GM19238 (cell line): ENCODE results near the gene ZG16.
"Not testable (repeated sequence)": the region's sequence is repeated elsewhere in the genome, so short reads cannot be mapped to it uniquely, and the experiment has no call there.

ENCODE experiments used
- DNase-seq: peaks from one replicate; pipeline ENCODE4 v3.0.0; 2011; ENCODE audit warnings: low spot score; ENCODE audit not compliant: insufficient read length

The ZG16 gene

GRCh38 chr16:29784157-29784556 lies 6.1 kb downstream of the ZG16 start:
- DNase-seq: no peak

GRCh38 chr16:29784901-29785500 lies 6.9 kb downstream of the ZG16 start:
- peak; percentile 52 for DNase-seq

- not testable (repeated sequence) for DNase-seq
These were observed 9.1 kb downstream of the ZG16 start for GRCh38 chr16:29787155-29787554.

GRCh38 chr16:29789775-29790182 lies 11.7 kb downstream of the ZG16 start:
- no peak for DNase-seq

- DNase-seq: peak; percentile 98
These were observed 12.3 kb downstream of the ZG16 start, which contains the start of gene KIF22 for GRCh38 chr16:29790183-29790948. Gene KIF22 (plus strand): TSS chr16:29790751. CDS start chr16:29790760, 9 bp downstream.

- no peak for DNase-seq
These were observed 13.1 kb downstream of the ZG16 start for GRCh38 chr16:29790949-29791844.

GRCh38 chr16:29791845-29792807 lies 14.1 kb downstream of the ZG16 start:
- no peak for DNase-seq

GRCh38 chr16:29793153-29793552 lies 15.1 kb downstream of the ZG16 start:
- not testable (repeated sequence) for DNase-seq

- DNase-seq: no peak
These were observed 16.2 kb downstream of the ZG16 start for GRCh38 chr16:29794231-29794710.

- DNase-seq: no peak
These were observed 24.4 kb downstream of the ZG16 start for GRCh38 chr16:29802416-29802935.

GRCh38 chr16:29804020-29804419 lies 26.0 kb downstream of the ZG16 start:
- no peak for DNase-seq

GRCh38 chr16:29804455-29805231 lies 26.6 kb downstream of the ZG16 start:
- no peak for DNase-seq

GRCh38 chr16:29805232-29806098 lies 27.4 kb downstream of the ZG16 start:
- DNase-seq: peak; percentile 92

GRCh38 chr16:29806099-29806579 lies 28.1 kb downstream of the ZG16 start, which contains the start of gene MAZ:
Gene MAZ (plus strand): TSS chr16:29806529. CDS start chr16:29806702, 173 bp downstream.
- no peak for DNase-seq

- DNase-seq: peak; percentile 61
These were observed 28.8 kb downstream of the ZG16 start for GRCh38 chr16:29806641-29807425.

- peak; percentile 74 for DNase-seq
These were observed 29.6 kb downstream of the ZG16 start for GRCh38 chr16:29807426-29808218.
